ENCODE results near the gene ERN2.

ERN2 gene

GRCh38 chr16:23679986-23680336 is 33.1 kb downstream of the ERN2 start:
- Mint-ChIP-seq H3K4me3 (peak overlapping the region; percentile 86), H3K27me3 (peaks cover 13% of the 10 kb centered on the region), H3K36me3 (peaks cover 26% of the 10 kb centered on the region), H3K9me3 (no peaks in the 10 kb centered on the region), H3K27ac (no peak overlapping the region), H3K4me1 (peaks cover 21% of the 10 kb centered on the region)
- no peak for ATAC-seq

- H3K27ac Mint-ChIP-seq: peak overlapping the region; percentile 47
- peak overlapping the region; percentile 86 for H3K4me3 Mint-ChIP-seq
- peaks cover 21% of the 10 kb centered on the region for H3K4me1 Mint-ChIP-seq
- peaks cover 13% of the 10 kb centered on the region for H3K27me3 Mint-ChIP-seq
- peaks cover 32% of the 10 kb centered on the region for H3K36me3 Mint-ChIP-seq
- ATAC-seq: no peak
- H3K9me3 Mint-ChIP-seq: no peaks in the 10 kb centered on the region
Measured at GRCh38 chr16:23679274-23679985, 33.6 kb downstream of the ERN2 start.

GRCh38 chr16:23678430-23679273 is 34.4 kb downstream of the ERN2 start, which contains the start of gene PLK1:
Gene PLK1, plus strand, starts transcription at chr16:23678889. Its CDS starts 44 bp downstream, at chr16:23678933.
- Mint-ChIP-seq H3K27ac (peak within 1 kb of the TSS; percentile 47), H3K27me3 (peaks cover 13% of the 10 kb centered on the region), H3K4me1 (peaks cover 21% of the 10 kb centered on the region), H3K9me3 (no peaks in the 10 kb centered on the region), H3K4me3 (peak within 1 kb of the TSS; percentile 86), H3K36me3 (peaks cover 31% of the 10 kb centered on the region)
- ATAC-seq: peak; percentile 92

GRCh38 chr16:23676924-23677480 is 36.0 kb downstream of the ERN2 start:
- no peak for ATAC-seq
- no peaks in the 10 kb centered on the region for H3K9me3 Mint-ChIP-seq
- peaks cover 13% of the 10 kb centered on the region for H3K27me3 Mint-ChIP-seq
- no peak overlapping the region for H3K27ac Mint-ChIP-seq
- no peak overlapping the region for H3K4me3 Mint-ChIP-seq
- peaks cover 21% of the 10 kb centered on the region for H3K4me1 Mint-ChIP-seq
- H3K36me3 Mint-ChIP-seq: peaks cover 23% of the 10 kb centered on the region

GRCh38 chr16:23673971-23674614 is 38.9 kb downstream of the ERN2 start:
- H3K4me1 Mint-ChIP-seq: peaks cover 32% of the 10 kb centered on the region
- no peak overlapping the region for H3K4me3 Mint-ChIP-seq
- ATAC-seq: no peak
- H3K27ac Mint-ChIP-seq: no peak overlapping the region
- H3K36me3 Mint-ChIP-seq: peaks cover 33% of the 10 kb centered on the region
- no peaks in the 10 kb centered on the region for H3K9me3 Mint-ChIP-seq
- H3K27me3 Mint-ChIP-seq: peaks cover 5% of the 10 kb centered on the region

- Mint-ChIP-seq H3K36me3 (peaks cover 71% of the 10 kb centered on the region), H3K4me1 (peaks cover 22% of the 10 kb centered on the region), H3K27me3 (no peaks in the 10 kb centered on the region), H3K4me3 (no peak overlapping the region), H3K9me3 (no peaks in the 10 kb centered on the region), H3K27ac (no peak overlapping the region)
- peak; percentile 99 for ATAC-seq
Measured at GRCh38 chr16:23670137-23670776, 42.8 kb downstream of the ERN2 start.

GRCh38 chr16:23668873-23669272 is 44.1 kb downstream of the ERN2 start:
- no peak overlapping the region for H3K4me3 Mint-ChIP-seq
- H3K27me3 Mint-ChIP-seq: no peaks in the 10 kb centered on the region
- no peaks in the 10 kb centered on the region for H3K9me3 Mint-ChIP-seq
- no peak overlapping the region for H3K27ac Mint-ChIP-seq
- ATAC-seq: no peak
- H3K36me3 Mint-ChIP-seq: peaks cover 73% of the 10 kb centered on the region
- H3K4me1 Mint-ChIP-seq: peaks cover 22% of the 10 kb centered on the region

- no peak for ATAC-seq
- no peaks in the 10 kb centered on the region for H3K9me3 Mint-ChIP-seq
- H3K36me3 Mint-ChIP-seq: peaks cover 80% of the 10 kb centered on the region
- H3K27ac Mint-ChIP-seq: no peak overlapping the region
- no peak overlapping the region for H3K4me3 Mint-ChIP-seq
- peaks cover 22% of the 10 kb centered on the region for H3K4me1 Mint-ChIP-seq
- no peaks in the 10 kb centered on the region for H3K27me3 Mint-ChIP-seq
Measured at GRCh38 chr16:23668225-23668624, 44.8 kb downstream of the ERN2 start.

GRCh38 chr16:23667355-23667659 is 45.7 kb downstream of the ERN2 start:
- Mint-ChIP-seq H3K4me3 (no peak overlapping the region), H3K4me1 (peaks cover 22% of the 10 kb centered on the region), H3K27me3 (no peaks in the 10 kb centered on the region), H3K27ac (no peak overlapping the region), H3K9me3 (no peaks in the 10 kb centered on the region), H3K36me3 (peaks cover 86% of the 10 kb centered on the region)
- no peak for ATAC-seq

GRCh38 chr16:23666571-23667354 is 46.3 kb downstream of the ERN2 start:
- peaks cover 22% of the 10 kb centered on the region for H3K4me1 Mint-ChIP-seq
- H3K9me3 Mint-ChIP-seq: no peaks in the 10 kb centered on the region
- H3K36me3 Mint-ChIP-seq: peaks cover 90% of the 10 kb centered on the region
- H3K27me3 Mint-ChIP-seq: no peaks in the 10 kb centered on the region
- no peak for ATAC-seq
- no peak overlapping the region for H3K27ac Mint-ChIP-seq
- no peak overlapping the region for H3K4me3 Mint-ChIP-seq

GRCh38 chr16:23663918-23664317 is 49.1 kb downstream of the ERN2 start:
- no peaks in the 10 kb centered on the region for H3K27me3 Mint-ChIP-seq
- no peaks in the 10 kb centered on the region for H3K9me3 Mint-ChIP-seq
- H3K27ac Mint-ChIP-seq: no peak overlapping the region
- H3K36me3 Mint-ChIP-seq: peaks cover 95% of the 10 kb centered on the region
- peaks cover 1% of the 10 kb centered on the region for H3K4me1 Mint-ChIP-seq
- ATAC-seq: no peak
- H3K4me3 Mint-ChIP-seq: no peak overlapping the region

GRCh38 chr16:23651943-23652468 is 61.0 kb downstream of the ERN2 start:
- Mint-ChIP-seq H3K36me3 (peaks cover 46% of the 10 kb centered on the region), H3K27ac (peak overlapping the region; percentile 81)
- ATAC-seq: peak; percentile 66

GRCh38 chr16:23650674-23651416 is 62.2 kb downstream of the ERN2 start:
- H3K27ac Mint-ChIP-seq: peak overlapping the region; percentile 81

More at GRCh38 chr16:23651943-23652468, 61.0 kb downstream of the ERN2 start:
- Mint-ChIP-seq H3K4me1 (peaks cover 41% of the 10 kb centered on the region), H3K27me3 (no peaks in the 10 kb centered on the region), H3K9me3 (peaks cover 3% of the 10 kb centered on the region), H3K4me3 (peak overlapping the region; percentile 11)

More at GRCh38 chr16:23650674-23651416, 62.2 kb downstream of the ERN2 start:
- Mint-ChIP-seq H3K9me3 (peaks cover 3% of the 10 kb centered on the region), H3K27me3 (no peaks in the 10 kb centered on the region), H3K36me3 (peaks cover 51% of the 10 kb centered on the region), H3K4me3 (no peak overlapping the region), H3K4me1 (peaks cover 48% of the 10 kb centered on the region)
- no peak for ATAC-seq
